Measurements from ENCODE around the gene WSB2.
"Not testable (repeated sequence)": the region's sequence is repeated elsewhere in the genome, so short reads cannot be mapped to it uniquely, and the experiment has no call there.

The WSB2 gene

GRCh38 chr12:118011961-118012360 is 49.0 kb downstream of the WSB2 start:
- no peaks in the 10 kb centered on the region for H3K27me3 ChIP-seq (ENCODE audit: insufficient read depth, low read length)
- H3K4me1 ChIP-seq (ENCODE audit: insufficient read depth, low read length), result no peaks in the 10 kb centered on the region
- H3K9ac ChIP-seq (ENCODE audit: low read depth, low read length), result no peak overlapping the region
- H3K27ac ChIP-seq (ENCODE audit: low read length), result no peak overlapping the region
- H3K4me3 ChIP-seq (ENCODE audit: low read length), result no peak overlapping the region
- no peaks in the 10 kb centered on the region for H3K9me3 ChIP-seq (ENCODE audit: insufficient read depth, low read depth, low read length)
- no peaks in the 10 kb centered on the region for H3K36me3 ChIP-seq (ENCODE audit: insufficient read depth, low read depth, low read length)

- Histone ChIP-seq H3K36me3 (ENCODE audit: insufficient read depth, low read depth, low read length) (no peaks in the 10 kb centered on the region), H3K4me1 (ENCODE audit: insufficient read depth, low read length) (no peaks in the 10 kb centered on the region), H3K4me3 (ENCODE audit: low read length) (no peak overlapping the region), H3K9me3 (ENCODE audit: insufficient read depth, low read depth, low read length) (no peaks in the 10 kb centered on the region), H3K9ac (ENCODE audit: low read depth, low read length) (no peak overlapping the region), H3K27me3 (ENCODE audit: insufficient read depth, low read length) (no peaks in the 10 kb centered on the region), H3K27ac (ENCODE audit: low read length) (no peak overlapping the region)
These were observed 49.6 kb downstream of the WSB2 start for GRCh38 chr12:118011377-118011776.

GRCh38 chr12:118010903-118011302 is 50.1 kb downstream of the WSB2 start:
- Histone ChIP-seq H3K27ac (ENCODE audit: low read length) (no peak overlapping the region), H3K36me3 (ENCODE audit: insufficient read depth, low read depth, low read length) (no peaks in the 10 kb centered on the region), H3K27me3 (ENCODE audit: insufficient read depth, low read length) (no peaks in the 10 kb centered on the region), H3K9ac (ENCODE audit: low read depth, low read length) (no peak overlapping the region), H3K9me3 (ENCODE audit: insufficient read depth, low read depth, low read length) (no peaks in the 10 kb centered on the region), H3K4me3 (ENCODE audit: low read length) (no peak overlapping the region), H3K4me1 (ENCODE audit: insufficient read depth, low read length) (no peaks in the 10 kb centered on the region)

GRCh38 chr12:117999806-118000205 is 61.2 kb downstream of the WSB2 start:
- not testable (repeated sequence) for H3K9me3 ChIP-seq (ENCODE audit: insufficient read depth, low read depth, low read length); H3K4me3 ChIP-seq (ENCODE audit: low read length)

GRCh38 chr12:117998719-117999118 is 62.3 kb downstream of the WSB2 start:
- no peaks in the 10 kb centered on the region for H3K9me3 ChIP-seq (ENCODE audit: insufficient read depth, low read depth, low read length)
- no peaks in the 10 kb centered on the region for H3K36me3 ChIP-seq (ENCODE audit: insufficient read depth, low read depth, low read length)
- no peaks in the 10 kb centered on the region for H3K27me3 ChIP-seq (ENCODE audit: insufficient read depth, low read length)
- H3K9ac ChIP-seq (ENCODE audit: low read depth, low read length), result no peak overlapping the region
- H3K4me1 ChIP-seq (ENCODE audit: insufficient read depth, low read length), result no peaks in the 10 kb centered on the region
- no peak overlapping the region for H3K4me3 ChIP-seq (ENCODE audit: low read length)
- H3K27ac ChIP-seq (ENCODE audit: low read length), result no peak overlapping the region

More at GRCh38 chr12:117999806-118000205, 61.2 kb downstream of the WSB2 start:
- H3K9ac ChIP-seq (ENCODE audit: low read depth, low read length); H3K36me3 ChIP-seq (ENCODE audit: insufficient read depth, low read depth, low read length); H3K27me3 ChIP-seq (ENCODE audit: insufficient read depth, low read length); H3K4me1 ChIP-seq (ENCODE audit: insufficient read depth, low read length); H3K27ac ChIP-seq (ENCODE audit: low read length): not testable (repeated sequence)

GRCh38 chr12:117994551-117995438 is 66.2 kb downstream of the WSB2 start:
- no peak overlapping the region for H3K27ac ChIP-seq (ENCODE audit: low read length)
- H3K9me3 ChIP-seq (ENCODE audit: insufficient read depth, low read depth, low read length), result no peaks in the 10 kb centered on the region
- H3K4me3 ChIP-seq (ENCODE audit: low read length), result no peak overlapping the region
- H3K36me3 ChIP-seq (ENCODE audit: insufficient read depth, low read depth, low read length), result no peaks in the 10 kb centered on the region
- no peak overlapping the region for H3K9ac ChIP-seq (ENCODE audit: low read depth, low read length)
- no peaks in the 10 kb centered on the region for H3K27me3 ChIP-seq (ENCODE audit: insufficient read depth, low read length)
- H3K4me1 ChIP-seq (ENCODE audit: insufficient read depth, low read length), result no peaks in the 10 kb centered on the region

GRCh38 chr12:117986705-117987469 is 74.1 kb downstream of the WSB2 start:
- H3K4me1 ChIP-seq (ENCODE audit: insufficient read depth, low read length), result no peaks in the 10 kb centered on the region
- H3K27ac ChIP-seq (ENCODE audit: low read length), result no peak overlapping the region
- no peaks in the 10 kb centered on the region for H3K27me3 ChIP-seq (ENCODE audit: insufficient read depth, low read length)
- H3K9me3 ChIP-seq (ENCODE audit: insufficient read depth, low read depth, low read length), result no peaks in the 10 kb centered on the region
- no peaks in the 10 kb centered on the region for H3K36me3 ChIP-seq (ENCODE audit: insufficient read depth, low read depth, low read length)
- no peak overlapping the region for H3K9ac ChIP-seq (ENCODE audit: low read depth, low read length)
- H3K4me3 ChIP-seq (ENCODE audit: low read length), result no peak overlapping the region

GRCh38 chr12:117985182-117985581 is 75.8 kb downstream of the WSB2 start:
- Histone ChIP-seq H3K9ac (ENCODE audit: low read depth, low read length) (no peak overlapping the region), H3K4me1 (ENCODE audit: insufficient read depth, low read length) (no peaks in the 10 kb centered on the region), H3K9me3 (ENCODE audit: insufficient read depth, low read depth, low read length) (no peaks in the 10 kb centered on the region), H3K4me3 (ENCODE audit: low read length) (no peak overlapping the region), H3K36me3 (ENCODE audit: insufficient read depth, low read depth, low read length) (no peaks in the 10 kb centered on the region), H3K27ac (ENCODE audit: low read length) (no peak overlapping the region), H3K27me3 (ENCODE audit: insufficient read depth, low read length) (no peaks in the 10 kb centered on the region)

All from iPS-20b (cell line).